OCI-LY7 (cell line): ENCODE results near the gene KCNJ9. TPM values are rescaled to one million over a fixed set of nuclear protein-coding genes. Genes with fewer than 3 reads are reported as not detected.

Experiments used
- BruUV-seq: library from RNA; stranded (reverse); fragments of 400-500 nt; replicated peaks from 2 replicates; lab custom pipeline; 2021; lab: Mats Ljungman, UMichigan
- CTCF ChIA-PET: fragments of 300-600 bp; sonication (Branson Sonifier 250); formaldehyde crosslinking; loops from one replicate; lab custom pipeline; 2022; ENCODE audit warnings: antibody characterized with exemption; ENCODE audit not compliant: unreplicated experiment; lab: Charles Lee
- POLR2A ChIA-PET: fragments of 300-600 bp; sonication (Branson Sonifier 250); formaldehyde crosslinking; loops from one replicate; lab custom pipeline; 2022; ENCODE audit warnings: antibody characterized with exemption; lab: Charles Lee
- DNase-seq: peaks from one replicate; pipeline ENCODE4 v3.0.0-alpha.2; 2015; ENCODE audit warnings: low spot score
- H2AFZ ChIP-seq: fragments of 200-600 bp; sonication (generic), shearing (Covaris generic); 2 replicates; pipeline ENCODE4 v1.6.1; 2014; ENCODE audit warnings: mild to moderate bottlenecking, antibody characterized with exemption, low read length, moderate library complexity
- H3K27ac ChIP-seq: fragments of 200-600 bp; sonication (generic); 2 replicates; pipeline ENCODE4 v1.5.1; 2014; ENCODE audit warnings: mixed run types, low read depth, mild to moderate bottlenecking, moderate library complexity, low read length, inconsistent platforms; ENCODE audit not compliant: poor library complexity, severe bottlenecking
- H3K36me3 ChIP-seq: fragments of 200-600 bp; sonication (generic); 2 replicates; pipeline ENCODE4 v1.6.1; 2014; ENCODE audit warnings: mild to moderate bottlenecking, antibody characterized with exemption, low read length, moderate library complexity, mixed read lengths; ENCODE audit not compliant: insufficient read depth
- H3K4me1 ChIP-seq: fragments of 200-600 bp; sonication (generic); 2 replicates; pipeline ENCODE4 v1.5.1; 2014; ENCODE audit warnings: mild to moderate bottlenecking, low read length; ENCODE audit not compliant: insufficient read depth, poor library complexity, severe bottlenecking
- H3K4me2 ChIP-seq: fragments of 200-600 bp; sonication (generic); 2 replicates; pipeline ENCODE4 v1.6.1; 2014; ENCODE audit warnings: mild to moderate bottlenecking, low read length
- H3K4me3 ChIP-seq: fragments of 200-600 bp; sonication (generic); 2 replicates; pipeline ENCODE4 v1.5.1; 2014; ENCODE audit warnings: mild to moderate bottlenecking, low read depth, low read length; ENCODE audit not compliant: poor library complexity, severe bottlenecking
- H3K79me2 ChIP-seq: fragments of 200-600 bp; sonication (generic); 2 replicates; pipeline ENCODE4 v1.6.1; 2016; ENCODE audit warnings: low read depth, mild to moderate bottlenecking, low read length, moderate library complexity, mixed read lengths; ENCODE audit not compliant: insufficient read depth
- H3K9me2 ChIP-seq: fragments of 200-600 bp; sonication (generic); 2 replicates; pipeline ENCODE4 v1.6.1; 2016; ENCODE audit warnings: mild to moderate bottlenecking, low read length, mixed read lengths; ENCODE audit not compliant: insufficient read depth
- H3K9me3 ChIP-seq: fragments of 200-600 bp; sonication (generic); 2 replicates; pipeline ENCODE4 v1.6.1; 2014; ENCODE audit warnings: mild to moderate bottlenecking, mixed run types, low read length, mixed read lengths
- H4K20me1 ChIP-seq: fragments of 200-600 bp; sonication (generic); 2 replicates; pipeline ENCODE4 v1.6.1; 2014; ENCODE audit warnings: mild to moderate bottlenecking, antibody characterized with exemption, low read length, moderate library complexity, mixed read lengths; ENCODE audit not compliant: insufficient read depth
- EZH2phosphoT487 ChIP-seq: fragments of 200-600 bp; sonication (generic); IDR thresholded peaks from 2 replicates; pipeline ENCODE4 v1.6.1; 2018; ENCODE audit warnings: low read depth, borderline replicate concordance, mild to moderate bottlenecking, mixed run types, antibody characterized with exemption, low read length, moderate library complexity, mixed read lengths
- intact Hi-C: fragments of 100-400 bp; cut with micrococcal nuclease; formaldehyde crosslinking; loops from one replicate; pipeline ENCODE4 v1.10.0; 2022; ENCODE audit not compliant: unreplicated experiment
- total RNA-seq, 2 experiments: library from RNA; depleted of rRNA in 1 of 2; stranded (reverse); fragments of >200 nt in 1 of 2; shearing (Covaris generic) in 1 of 2; gene quantifications; 2 replicates each; pipeline ENCODE4 v1.2.3, GENCODE V29; 2014 to 2022
- TF ChIP-seq, protein P1 (sequence below): fragments of 200-600 bp; sonication (generic); conservative IDR thresholded peaks from 2 replicates; pipeline ENCODE4 v1.5.1; 2014; ENCODE audit warnings: mild to moderate bottlenecking, antibody characterized with exemption, low read length, moderate library complexity, mixed read lengths

Gene KCNJ9
- total RNA-seq, 2 experiments from 2014 or later = not detected

DNA sequence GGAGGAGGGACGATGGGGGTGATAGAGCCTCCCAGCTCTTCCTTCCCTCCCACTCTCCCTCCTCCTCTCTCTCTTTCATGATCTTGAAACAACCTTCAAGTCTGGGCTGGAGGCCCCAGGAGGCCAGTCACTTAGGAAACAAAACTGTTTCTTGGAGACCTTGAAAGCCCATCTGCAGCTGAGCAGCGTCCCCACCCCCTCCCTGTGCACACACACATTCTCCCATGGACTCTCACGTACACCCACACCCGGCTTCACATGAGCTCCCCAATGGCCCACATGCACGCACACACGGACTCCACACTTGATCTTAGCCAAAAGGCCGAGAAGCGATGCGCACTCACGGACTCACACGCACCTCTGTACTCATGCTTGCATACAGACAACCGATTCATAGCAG lies 31.0 kb downstream of the KCNJ9 start:
- Histone ChIP-seq H3K4me2 (no peak overlapping the region), H3K79me2 (no peaks in the 10 kb centered on the region), H3K9me2 (no peaks in the 10 kb centered on the region), H3K4me3 (no peak overlapping the region), H3K27ac (no peak overlapping the region), H3K36me3 (no peaks in the 10 kb centered on the region), H3K4me1 (peaks cover 4% of the 10 kb centered on the region), H2AFZ (no peak overlapping the region), H3K9me3 (no peaks in the 10 kb centered on the region), H4K20me1 (no peaks in the 10 kb centered on the region)
- no peak for TF ChIP-seq EZH2phosphoT487
- TF ChIP-seq, protein P1, sequence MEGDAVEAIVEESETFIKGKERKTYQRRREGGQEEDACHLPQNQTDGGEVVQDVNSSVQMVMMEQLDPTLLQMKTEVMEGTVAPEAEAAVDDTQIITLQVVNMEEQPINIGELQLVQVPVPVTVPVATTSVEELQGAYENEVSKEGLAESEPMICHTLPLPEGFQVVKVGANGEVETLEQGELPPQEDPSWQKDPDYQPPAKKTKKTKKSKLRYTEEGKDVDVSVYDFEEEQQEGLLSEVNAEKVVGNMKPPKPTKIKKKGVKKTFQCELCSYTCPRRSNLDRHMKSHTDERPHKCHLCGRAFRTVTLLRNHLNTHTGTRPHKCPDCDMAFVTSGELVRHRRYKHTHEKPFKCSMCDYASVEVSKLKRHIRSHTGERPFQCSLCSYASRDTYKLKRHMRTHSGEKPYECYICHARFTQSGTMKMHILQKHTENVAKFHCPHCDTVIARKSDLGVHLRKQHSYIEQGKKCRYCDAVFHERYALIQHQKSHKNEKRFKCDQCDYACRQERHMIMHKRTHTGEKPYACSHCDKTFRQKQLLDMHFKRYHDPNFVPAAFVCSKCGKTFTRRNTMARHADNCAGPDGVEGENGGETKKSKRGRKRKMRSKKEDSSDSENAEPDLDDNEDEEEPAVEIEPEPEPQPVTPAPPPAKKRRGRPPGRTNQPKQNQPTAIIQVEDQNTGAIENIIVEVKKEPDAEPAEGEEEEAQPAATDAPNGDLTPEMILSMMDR = no peak
- intact Hi-C loops = no loop called here
- DNase-seq = no peak
- no TSS peak for BruUV-seq
- POLR2A ChIA-PET = interaction anchor here (0.6 kb wide), 1 partner anchor 226 kb away, joined by 3 read pairs; no protein-coding TSS in a partner anchor
- CTCF ChIA-PET = interaction anchor here (0.6 kb wide), 1 partner anchor 881 kb away, joined by 14 read pairs; no protein-coding TSS in a partner anchor

DNA sequence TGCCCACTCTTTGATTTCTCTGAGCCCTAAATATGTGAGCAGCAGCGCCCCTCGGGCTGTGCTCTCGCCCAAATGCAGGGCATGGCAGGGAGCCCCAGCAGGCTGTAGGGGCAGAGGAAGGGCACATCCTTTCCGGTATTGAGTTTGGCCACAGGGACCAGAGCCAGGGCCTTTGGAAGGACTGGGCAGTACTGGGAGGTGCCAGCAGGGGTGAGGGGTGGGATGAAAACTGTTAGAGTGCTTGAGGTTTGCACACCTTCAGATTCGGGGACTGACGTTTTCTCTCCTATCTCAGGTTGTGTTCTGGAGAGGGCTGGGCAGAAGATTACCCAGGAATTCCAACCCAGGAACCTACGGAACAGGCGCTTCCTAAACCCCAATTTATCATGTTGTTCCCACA lies 32.1 kb downstream of the KCNJ9 start:
- TF ChIP-seq, protein P1 = no peak
- no peak for TF ChIP-seq EZH2phosphoT487
- no TSS peak for BruUV-seq
- intact Hi-C loops = no loop called here

DNA sequence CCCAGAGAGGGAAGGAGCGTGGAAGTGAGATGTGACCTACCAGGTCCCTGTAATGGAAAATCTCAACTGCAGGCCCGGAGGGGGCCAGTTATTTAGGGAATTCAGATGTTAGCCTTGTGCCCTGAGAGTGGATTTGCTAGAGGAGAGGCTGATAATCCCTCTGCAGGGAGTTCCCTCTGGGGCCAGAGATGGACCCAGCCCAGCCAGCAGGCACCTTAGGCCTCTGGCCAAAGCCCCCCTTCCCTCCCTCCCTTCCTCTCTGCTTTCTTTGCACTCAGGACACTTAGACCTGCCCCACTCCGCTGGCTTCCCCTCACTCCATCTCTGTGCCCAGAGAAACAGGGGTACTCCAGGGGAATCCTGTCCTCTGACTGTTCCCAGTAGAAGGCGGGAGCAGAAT lies 32.7 kb downstream of the KCNJ9 start:
- TF ChIP-seq EZH2phosphoT487 = no peak
- TF ChIP-seq, protein P1 = no peak
- no peak for DNase-seq
- Histone ChIP-seq H3K9me2 (no peaks in the 10 kb centered on the region), H2AFZ (no peak overlapping the region), H3K27ac (no peak overlapping the region), H3K4me3 (no peak overlapping the region), H3K79me2 (no peaks in the 10 kb centered on the region), H3K9me3 (no peaks in the 10 kb centered on the region), H3K4me2 (no peak overlapping the region), H4K20me1 (no peaks in the 10 kb centered on the region), H3K36me3 (no peaks in the 10 kb centered on the region), H3K4me1 (peaks cover 3% of the 10 kb centered on the region)
- ChIA-PET CTCF (no interaction called here), POLR2A (no interaction called here)
- intact Hi-C loops = no loop called here
- BruUV-seq = no TSS peak

More for the DNA sequence above, 32.1 kb downstream of the KCNJ9 start:
- ChIA-PET CTCF (no interaction called here), POLR2A (no interaction called here)
- Histone ChIP-seq H3K9me3 (no peaks in the 10 kb centered on the region), H3K79me2 (no peaks in the 10 kb centered on the region), H4K20me1 (no peaks in the 10 kb centered on the region), H2AFZ (no peak overlapping the region), H3K9me2 (no peaks in the 10 kb centered on the region), H3K36me3 (no peaks in the 10 kb centered on the region), H3K4me3 (no peak overlapping the region), H3K27ac (no peak overlapping the region), H3K4me2 (no peak overlapping the region), H3K4me1 (peaks cover 4% of the 10 kb centered on the region)
- DNase-seq = no peak
